ENCODE measurements around the gene MC1R. TPM values are rescaled to one million over a fixed set of nuclear protein-coding genes. Genes with fewer than 3 reads are reported as not detected.
"Not testable (repeated sequence)": the region's sequence is repeated elsewhere in the genome, so short reads cannot be mapped to it uniquely, and the experiment has no call there.

Gene MC1R
- total and polyA plus RNA-seq, 10 of the 15 experiments (the other 5 are each of a cell fraction or from before 2014, with no cell fraction given), result 0.06 to 2.3 (median 0.45) TPM

DNA sequence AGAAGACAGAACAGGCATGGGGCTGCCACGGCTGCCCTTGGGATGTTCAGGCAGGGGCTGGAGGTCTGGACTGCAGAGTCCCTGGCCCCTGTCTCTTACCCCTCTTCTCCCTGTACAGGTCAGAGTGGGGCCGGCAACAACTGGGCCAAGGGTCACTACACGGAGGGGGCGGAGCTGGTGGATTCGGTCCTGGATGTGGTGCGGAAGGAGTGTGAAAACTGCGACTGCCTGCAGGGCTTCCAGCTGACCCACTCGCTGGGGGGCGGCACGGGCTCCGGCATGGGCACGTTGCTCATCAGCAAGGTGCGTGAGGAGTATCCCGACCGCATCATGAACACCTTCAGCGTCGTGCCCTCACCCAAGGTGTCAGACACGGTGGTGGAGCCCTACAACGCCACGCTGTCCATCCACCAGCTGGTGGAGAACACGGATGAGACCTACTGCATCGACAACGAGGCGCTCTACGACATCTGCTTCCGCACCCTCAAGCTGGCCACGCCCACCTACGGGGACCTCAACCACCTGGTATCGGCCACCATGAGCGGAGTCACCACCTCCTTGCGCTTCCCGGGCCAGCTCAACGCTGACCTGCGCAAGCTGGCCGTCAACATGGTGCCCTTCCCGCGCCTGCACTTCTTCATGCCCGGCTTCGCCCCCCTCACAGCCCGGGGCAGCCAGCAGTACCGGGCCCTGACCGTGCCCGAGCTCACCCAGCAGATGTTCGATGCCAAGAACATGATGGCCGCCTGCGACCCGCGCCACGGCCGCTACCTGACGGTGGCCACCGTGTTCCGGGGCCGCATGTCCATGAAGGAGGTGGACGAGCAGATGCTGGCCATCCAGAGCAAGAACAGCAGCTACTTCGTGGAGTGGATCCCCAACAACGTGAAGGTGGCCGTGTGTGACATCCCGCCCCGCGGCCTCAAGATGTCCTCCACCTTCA, 16.2 kb downstream of the MC1R start:
- FAIRE-seq, result no peak
- Histone ChIP-seq H3K4me3 (no peak overlapping the region), H3K27me3 (replicated peaks in 1 of 2; ENCODE audit: control insufficient read depth in 2 of 2, insufficient read depth in 2 of 2, low read length in 1 of 2) (no peaks in the 10 kb centered on the region; a peak in 1 of 4 replicates), H3K9me3 (replicated peaks; ENCODE audit: control insufficient read depth, insufficient read depth, low read length) (no peaks in the 10 kb centered on the region), H3K36me3 (ENCODE audit: control insufficient read depth in 2 of 2, insufficient read depth in 2 of 2, low read length in 1 of 2) (no peaks in the 10 kb centered on the region), H2AFZ (ENCODE audit: control insufficient read depth, low read depth, low read length) (no peak overlapping the region), H3K4me2 (ENCODE audit: control insufficient read depth, insufficient read depth) (no peak overlapping the region), H3K27ac (ENCODE audit: control insufficient read depth, insufficient read depth) (no peak overlapping the region), H3K9ac (ENCODE audit: control insufficient read depth, insufficient read depth, low read length) (no peak overlapping the region), H4K20me1 (ENCODE audit: control insufficient read depth, insufficient read depth) (no peaks in the 10 kb centered on the region), H3K4me1 (ENCODE audit: control insufficient read depth, insufficient read depth, low read length) (no peaks in the 10 kb centered on the region), H3K79me2 (ENCODE audit: control insufficient read depth, insufficient read depth, low read length) (no peaks in the 10 kb centered on the region)
- in situ Hi-C loops (cut with MboI) (no loop called here), intact Hi-C loops (cut with micrococcal nuclease; ENCODE audit: unreplicated experiment) (no loop called here)
- POLR2A ChIA-PET, result no interaction called here
- no peak for ATAC-seq
- DNase-seq (ENCODE audit: low read depth, low spot score), result no peak
- RAD21 ChIA-PET (ENCODE audit: unreplicated experiment), result no interaction called here
- WGBS (ENCODE audit: insufficient coverage, insufficient replicate concordance, low lambda C conversion rate, missing lambda C conversion rate), result 81% methylated on average over 61 of the region's 61 CpGs
- TF ChIP-seq YBX1 (IDR thresholded peaks at IDR 0.05) (no peak), ZNF24 (IDR thresholded peaks at IDR 0.05) (no peak), NBN (IDR thresholded peaks at IDR 0.05) (no peak), JUNB (IDR thresholded peaks at IDR 0.05) (no peak), EZH2 (IDR thresholded peaks at IDR 0.05; ENCODE audit: borderline replicate concordance, control insufficient read depth, low read depth, low read length) (no peak)
- TF ChIP-seq, protein P1, sequence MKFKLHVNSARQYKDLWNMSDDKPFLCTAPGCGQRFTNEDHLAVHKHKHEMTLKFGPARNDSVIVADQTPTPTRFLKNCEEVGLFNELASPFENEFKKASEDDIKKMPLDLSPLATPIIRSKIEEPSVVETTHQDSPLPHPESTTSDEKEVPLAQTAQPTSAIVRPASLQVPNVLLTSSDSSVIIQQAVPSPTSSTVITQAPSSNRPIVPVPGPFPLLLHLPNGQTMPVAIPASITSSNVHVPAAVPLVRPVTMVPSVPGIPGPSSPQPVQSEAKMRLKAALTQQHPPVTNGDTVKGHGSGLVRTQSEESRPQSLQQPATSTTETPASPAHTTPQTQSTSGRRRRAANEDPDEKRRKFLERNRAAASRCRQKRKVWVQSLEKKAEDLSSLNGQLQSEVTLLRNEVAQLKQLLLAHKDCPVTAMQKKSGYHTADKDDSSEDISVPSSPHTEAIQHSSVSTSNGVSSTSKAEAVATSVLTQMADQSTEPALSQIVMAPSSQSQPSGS (IDR thresholded peaks at IDR 0.05; ENCODE audit: low read length), result no peak
- TF ChIP-seq, protein P2, sequence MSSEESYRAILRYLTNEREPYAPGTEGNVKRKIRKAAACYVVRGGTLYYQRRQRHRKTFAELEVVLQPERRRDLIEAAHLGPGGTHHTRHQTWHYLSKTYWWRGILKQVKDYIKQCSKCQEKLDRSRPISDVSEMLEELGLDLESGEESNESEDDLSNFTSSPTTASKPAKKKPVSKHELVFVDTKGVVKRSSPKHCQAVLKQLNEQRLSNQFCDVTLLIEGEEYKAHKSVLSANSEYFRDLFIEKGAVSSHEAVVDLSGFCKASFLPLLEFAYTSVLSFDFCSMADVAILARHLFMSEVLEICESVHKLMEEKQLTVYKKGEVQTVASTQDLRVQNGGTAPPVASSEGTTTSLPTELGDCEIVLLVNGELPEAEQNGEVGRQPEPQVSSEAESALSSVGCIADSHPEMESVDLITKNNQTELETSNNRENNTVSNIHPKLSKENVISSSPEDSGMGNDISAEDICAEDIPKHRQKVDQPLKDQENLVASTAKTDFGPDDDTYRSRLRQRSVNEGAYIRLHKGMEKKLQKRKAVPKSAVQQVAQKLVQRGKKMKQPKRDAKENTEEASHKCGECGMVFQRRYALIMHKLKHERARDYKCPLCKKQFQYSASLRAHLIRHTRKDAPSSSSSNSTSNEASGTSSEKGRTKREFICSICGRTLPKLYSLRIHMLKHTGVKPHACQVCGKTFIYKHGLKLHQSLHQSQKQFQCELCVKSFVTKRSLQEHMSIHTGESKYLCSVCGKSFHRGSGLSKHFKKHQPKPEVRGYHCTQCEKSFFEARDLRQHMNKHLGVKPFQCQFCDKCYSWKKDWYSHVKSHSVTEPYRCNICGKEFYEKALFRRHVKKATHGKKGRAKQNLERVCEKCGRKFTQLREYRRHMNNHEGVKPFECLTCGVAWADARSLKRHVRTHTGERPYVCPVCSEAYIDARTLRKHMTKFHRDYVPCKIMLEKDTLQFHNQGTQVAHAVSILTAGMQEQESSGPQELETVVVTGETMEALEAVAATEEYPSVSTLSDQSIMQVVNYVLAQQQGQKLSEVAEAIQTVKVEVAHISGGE (CRISPR knock-in tag; IDR thresholded peaks at IDR 0.05), result no peak
- CTCF ChIA-PET, result no interaction called here
- no TSS peak for BruUV-seq (replicated peaks)
- SMC1A ChIA-PET (ENCODE audit: uncharacterized antibody, unreplicated experiment), result no interaction called here

DNA sequence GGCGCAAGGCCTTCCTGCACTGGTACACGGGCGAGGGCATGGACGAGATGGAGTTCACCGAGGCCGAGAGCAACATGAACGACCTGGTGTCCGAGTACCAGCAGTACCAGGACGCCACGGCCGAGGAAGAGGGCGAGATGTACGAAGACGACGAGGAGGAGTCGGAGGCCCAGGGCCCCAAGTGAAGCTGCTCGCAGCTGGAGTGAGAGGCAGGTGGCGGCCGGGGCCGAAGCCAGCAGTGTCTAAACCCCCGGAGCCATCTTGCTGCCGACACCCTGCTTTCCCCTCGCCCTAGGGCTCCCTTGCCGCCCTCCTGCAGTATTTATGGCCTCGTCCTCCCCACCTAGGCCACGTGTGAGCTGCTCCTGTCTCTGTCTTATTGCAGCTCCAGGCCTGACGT, 17.0 kb downstream of the MC1R start:
- H3K9me3 ChIP-seq (replicated peaks; ENCODE audit: control insufficient read depth, insufficient read depth, low read length); H4K20me1 ChIP-seq (ENCODE audit: control insufficient read depth, insufficient read depth); H3K79me2 ChIP-seq (ENCODE audit: control insufficient read depth, insufficient read depth, low read length); POLR2A ChIA-PET; H3K4me1 ChIP-seq (ENCODE audit: control insufficient read depth, insufficient read depth, low read length); H3K27me3 ChIP-seq (replicated peaks in 1 of 2; ENCODE audit: control insufficient read depth in 2 of 2, insufficient read depth in 2 of 2, low read length in 1 of 2); in situ Hi-C loops (cut with MboI); H3K4me2 ChIP-seq (ENCODE audit: control insufficient read depth, insufficient read depth); FAIRE-seq; SMC1A ChIA-PET (ENCODE audit: uncharacterized antibody, unreplicated experiment); H2AFZ ChIP-seq (ENCODE audit: control insufficient read depth, low read depth, low read length); ATAC-seq; H3K36me3 ChIP-seq (ENCODE audit: control insufficient read depth in 2 of 2, insufficient read depth in 2 of 2, low read length in 1 of 2); H3K27ac ChIP-seq (ENCODE audit: control insufficient read depth, insufficient read depth); DNase-seq (ENCODE audit: low read depth, low spot score); BruUV-seq (replicated peaks); H3K4me3 ChIP-seq; intact Hi-C loops (cut with micrococcal nuclease; ENCODE audit: unreplicated experiment); H3K9ac ChIP-seq (ENCODE audit: control insufficient read depth, insufficient read depth, low read length); RAD21 ChIA-PET (ENCODE audit: unreplicated experiment); CTCF ChIA-PET: not testable (repeated sequence)
- 66% methylated on average over 25 of the region's 27 CpGs for WGBS (ENCODE audit: insufficient coverage, insufficient replicate concordance, low lambda C conversion rate, missing lambda C conversion rate)
